Gastrocnemius medialis (tissue), 4 donors: ENCODE measurements around the gene ZNF853. TPM values are rescaled to one million over a fixed set of nuclear protein-coding genes. Genes with fewer than 3 reads are reported as not detected.

Experiments
- ATAC-seq, 2 donors: fragments of 150-250 bp; one replicate each; pipeline ENCODE4 v1.9.1; 2016
- DNase-seq, 2 donors: peaks; one replicate each; pipeline ENCODE4 v3.0.0-alpha.2; 2019
- H3K27ac ChIP-seq, 4 donors: fragments of 200-600 bp; sonication (generic); 1 replicate in 1 of 4; 2 replicates in 3 of 4; pipeline ENCODE4 v1.5.1; 2016 to 2018; ENCODE audit warnings: mild to moderate bottlenecking in 2 of 4, moderate library complexity in 1 of 4
- H3K27me3 ChIP-seq, 3 donors: fragments of 200-600 bp; sonication (generic) in 2 of 3; 1 replicate in 1 of 3; 2 replicates in 2 of 3; pipeline versions ENCODE4 v1.5.1 to v1.6.0; 2016 to 2019; ENCODE audit warnings: mild to moderate bottlenecking in 1 of 3, moderate library complexity in 1 of 3
- H3K36me3 ChIP-seq, 2 donors: fragments of 200-600 bp; sonication (generic) in 1 of 2; one replicate each; pipeline ENCODE4 v1.5.1; 2017 to 2018
- H3K4me1 ChIP-seq, 2 donors: fragments of 200-600 bp; sonication (generic) in 1 of 2; one replicate each; pipeline ENCODE4 v1.5.1; 2016 to 2017; ENCODE audit warnings: mild to moderate bottlenecking in 2 of 2
- H3K4me3 ChIP-seq, 4 donors: fragments of 200-600 bp; sonication (generic) in 3 of 4; 1 replicate in 1 of 4; 2 replicates in 3 of 4; pipeline ENCODE4 v1.5.1; 2016 to 2019; ENCODE audit warnings: mild to moderate bottlenecking in 2 of 4
- H3K9me3 ChIP-seq, 3 donors: fragments of 200-600 bp; sonication (generic) in 2 of 3; 1 replicate in 1 of 3; 2 replicates in 2 of 3; pipeline ENCODE4 v1.5.1; 2016 to 2019
- POLR2A ChIP-seq, 2 donors: fragments of 450-650 bp; IDR thresholded peaks; one replicate each; pipeline ENCODE4 v1.6.1; 2017; ENCODE audit warnings: antibody characterized with exemption in 2 of 2, mild to moderate bottlenecking in 2 of 2, moderate library complexity in 2 of 2
- in situ Hi-C, 4 donors: fragments of 200-750 bp; cut with MboI; loops; one replicate each; pipeline versions ENCODE4 v1.15.0 to v1.8.0; 2017; ENCODE audit warnings: low sequenced_read_pairs in 4 of 4
- intact Hi-C: fragments of 100-400 bp; cut with DNase I; formaldehyde crosslinking; loops from one replicate; pipeline ENCODE4 v1.15.1; 2023; ENCODE audit warnings: low total_unique reads
- total RNA-seq, 4 donors: library from RNA; depleted of rRNA; stranded (reverse); fragments of >200 nt; gene quantifications; one replicate each; pipeline versions ENCODE4 v1.1.0 to v1.2.3, GENCODE V29; 2016
- TF ChIP-seq, protein P1 (sequence below), 5 experiments: fragments of 450-650 bp in 3 of 5; fragments of 200-600 bp in 2 of 5; sonication (generic) in 2 of 5; IDR thresholded peaks in 4 of 5; conservative IDR thresholded peaks in 1 of 5; 1 replicate in 4 of 5; 2 replicates in 1 of 5; pipeline ENCODE4 v1.5.1; 2016 to 2019; ENCODE audit warnings: antibody characterized with exemption in 5 of 5, mild to moderate bottlenecking in 3 of 5, moderate library complexity in 3 of 5

ZNF853 gene
- total RNA-seq, 4 donors from 2014 or later, result 9.5 to 21.6 (median 13.0) TPM

DNA sequence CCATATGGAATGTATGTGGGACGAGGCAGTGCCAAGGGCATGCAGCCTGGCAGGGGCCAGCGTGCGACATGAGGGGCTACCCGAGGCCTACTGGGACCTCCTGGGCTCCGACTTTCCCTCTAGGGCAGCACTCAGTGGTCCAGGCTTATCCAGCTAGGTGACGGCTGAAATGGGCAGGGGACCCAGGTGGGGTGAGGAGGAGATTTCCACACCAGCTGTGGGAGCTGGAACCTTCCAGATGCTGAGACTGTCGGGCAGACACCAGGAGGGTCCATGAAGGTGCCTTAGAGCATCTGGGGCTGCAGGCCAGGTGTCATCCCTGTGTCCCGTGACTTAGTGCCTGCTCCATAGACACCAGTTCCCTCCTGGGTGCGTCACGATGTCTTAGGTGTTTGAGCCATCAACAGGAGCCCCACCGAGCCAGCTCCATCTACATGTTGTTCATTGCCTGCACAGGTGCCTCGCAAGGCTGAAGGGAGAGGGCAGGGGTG lies 35.2 kb downstream of the ZNF853 start:
- Histone ChIP-seq H3K9me3 (no peaks in the 10 kb centered on the region), H3K4me1 (no peaks in the 10 kb centered on the region), H3K36me3 (peaks cover 0 to 42% of the 10 kb centered on the region in 2 donors), H3K27me3 (no peaks in the 10 kb centered on the region), H3K27ac (no peak overlapping the region), H3K4me3 (no peak overlapping the region)
- in situ Hi-C loops (no loop called here), intact Hi-C loops (no loop called here)
- ATAC-seq (no peak), DNase-seq (no peak)
- no peak for TF ChIP-seq POLR2A (IDR thresholded peaks at IDR 0.05)
- TF ChIP-seq, protein P1, sequence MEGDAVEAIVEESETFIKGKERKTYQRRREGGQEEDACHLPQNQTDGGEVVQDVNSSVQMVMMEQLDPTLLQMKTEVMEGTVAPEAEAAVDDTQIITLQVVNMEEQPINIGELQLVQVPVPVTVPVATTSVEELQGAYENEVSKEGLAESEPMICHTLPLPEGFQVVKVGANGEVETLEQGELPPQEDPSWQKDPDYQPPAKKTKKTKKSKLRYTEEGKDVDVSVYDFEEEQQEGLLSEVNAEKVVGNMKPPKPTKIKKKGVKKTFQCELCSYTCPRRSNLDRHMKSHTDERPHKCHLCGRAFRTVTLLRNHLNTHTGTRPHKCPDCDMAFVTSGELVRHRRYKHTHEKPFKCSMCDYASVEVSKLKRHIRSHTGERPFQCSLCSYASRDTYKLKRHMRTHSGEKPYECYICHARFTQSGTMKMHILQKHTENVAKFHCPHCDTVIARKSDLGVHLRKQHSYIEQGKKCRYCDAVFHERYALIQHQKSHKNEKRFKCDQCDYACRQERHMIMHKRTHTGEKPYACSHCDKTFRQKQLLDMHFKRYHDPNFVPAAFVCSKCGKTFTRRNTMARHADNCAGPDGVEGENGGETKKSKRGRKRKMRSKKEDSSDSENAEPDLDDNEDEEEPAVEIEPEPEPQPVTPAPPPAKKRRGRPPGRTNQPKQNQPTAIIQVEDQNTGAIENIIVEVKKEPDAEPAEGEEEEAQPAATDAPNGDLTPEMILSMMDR (IDR thresholded peaks at IDR 0.05 in 4 of 5, conservative IDR thresholded peaks at IDR 0.05 in 1 of 5), result no peak

DNA sequence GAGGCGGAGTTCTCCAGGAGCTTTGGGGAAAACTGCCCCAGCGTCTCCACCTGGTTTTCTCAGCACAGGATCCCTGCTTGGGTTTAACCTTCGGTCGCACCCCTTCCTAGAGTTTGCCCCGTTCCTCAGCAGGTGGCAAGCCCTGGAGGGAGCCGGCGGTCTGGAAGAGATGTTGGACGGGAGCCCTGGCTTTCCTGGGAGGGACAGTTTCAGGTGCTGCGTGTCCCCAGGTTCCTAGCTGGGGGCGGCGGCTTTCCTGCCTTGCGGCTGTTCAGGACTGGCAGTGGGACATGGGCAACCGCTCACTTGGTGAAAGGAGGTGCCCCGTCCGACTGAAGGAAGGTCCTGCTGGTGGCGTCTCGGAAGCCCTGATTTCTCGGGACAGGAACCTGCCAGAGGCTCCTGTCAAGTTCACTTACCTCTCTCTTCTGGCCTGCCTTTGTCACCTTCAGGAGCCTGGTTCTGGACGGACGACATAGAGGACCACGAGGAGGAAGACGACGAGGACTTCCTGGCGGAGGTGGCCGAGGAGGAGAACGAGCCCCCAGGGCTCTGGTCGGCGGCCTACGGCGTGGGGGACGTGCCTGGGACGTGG lies 36.5 kb downstream of the ZNF853 start:
- ATAC-seq (no peak), DNase-seq (no peak)
- in situ Hi-C loops (no loop called here), intact Hi-C loops (no loop called here)
- Histone ChIP-seq H3K36me3 (peaks cover 0 to 38% of the 10 kb centered on the region in 2 donors), H3K27ac (no peak overlapping the region), H3K4me1 (no peaks in the 10 kb centered on the region), H3K27me3 (no peaks in the 10 kb centered on the region), H3K4me3 (no peak overlapping the region), H3K9me3 (no peaks in the 10 kb centered on the region)
- no peak for TF ChIP-seq POLR2A (IDR thresholded peaks at IDR 0.05)
- TF ChIP-seq, protein P1 (IDR thresholded peaks at IDR 0.05 in 4 of 5, conservative IDR thresholded peaks at IDR 0.05 in 1 of 5), result no peak

DNA sequence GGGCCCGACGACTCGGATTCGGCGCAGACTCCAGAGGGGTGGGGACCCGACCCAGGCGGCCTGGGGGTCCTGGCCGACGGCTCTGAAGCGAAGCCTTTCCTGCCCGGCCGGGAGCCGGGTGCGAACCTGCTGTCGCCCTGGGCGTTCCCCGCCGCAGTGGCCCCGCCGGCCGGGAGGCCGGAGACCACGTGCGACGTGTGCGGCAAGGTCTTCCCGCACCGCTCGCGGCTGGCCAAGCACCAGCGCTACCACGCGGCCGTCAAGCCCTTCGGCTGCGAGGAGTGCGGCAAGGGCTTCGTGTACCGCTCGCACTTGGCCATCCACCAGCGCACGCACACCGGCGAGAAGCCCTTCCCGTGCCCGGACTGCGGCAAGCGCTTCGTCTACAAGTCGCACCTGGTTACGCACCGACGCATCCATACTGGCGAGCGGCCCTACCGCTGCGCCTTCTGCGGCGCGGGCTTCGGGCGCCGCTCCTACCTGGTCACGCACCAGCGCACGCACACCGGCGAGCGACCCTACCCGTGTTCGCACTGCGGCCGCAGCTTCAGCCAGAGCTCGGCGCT lies 37.1 kb downstream of the ZNF853 start:
- DNase-seq (no peak), ATAC-seq (no peak)
- intact Hi-C loops (no loop called here), in situ Hi-C loops (no loop called here)
- Histone ChIP-seq H3K4me1 (no peaks in the 10 kb centered on the region), H3K27ac (no peak overlapping the region), H3K4me3 (no peak overlapping the region), H3K36me3 (peaks cover 0 to 38% of the 10 kb centered on the region in 2 donors), H3K9me3 (no peaks in the 10 kb centered on the region), H3K27me3 (no peaks in the 10 kb centered on the region)
- TF ChIP-seq, protein P1 (IDR thresholded peaks at IDR 0.05 in 4 of 5, conservative IDR thresholded peaks at IDR 0.05 in 1 of 5), result no peak
- no peak for TF ChIP-seq POLR2A (IDR thresholded peaks at IDR 0.05)

DNA sequence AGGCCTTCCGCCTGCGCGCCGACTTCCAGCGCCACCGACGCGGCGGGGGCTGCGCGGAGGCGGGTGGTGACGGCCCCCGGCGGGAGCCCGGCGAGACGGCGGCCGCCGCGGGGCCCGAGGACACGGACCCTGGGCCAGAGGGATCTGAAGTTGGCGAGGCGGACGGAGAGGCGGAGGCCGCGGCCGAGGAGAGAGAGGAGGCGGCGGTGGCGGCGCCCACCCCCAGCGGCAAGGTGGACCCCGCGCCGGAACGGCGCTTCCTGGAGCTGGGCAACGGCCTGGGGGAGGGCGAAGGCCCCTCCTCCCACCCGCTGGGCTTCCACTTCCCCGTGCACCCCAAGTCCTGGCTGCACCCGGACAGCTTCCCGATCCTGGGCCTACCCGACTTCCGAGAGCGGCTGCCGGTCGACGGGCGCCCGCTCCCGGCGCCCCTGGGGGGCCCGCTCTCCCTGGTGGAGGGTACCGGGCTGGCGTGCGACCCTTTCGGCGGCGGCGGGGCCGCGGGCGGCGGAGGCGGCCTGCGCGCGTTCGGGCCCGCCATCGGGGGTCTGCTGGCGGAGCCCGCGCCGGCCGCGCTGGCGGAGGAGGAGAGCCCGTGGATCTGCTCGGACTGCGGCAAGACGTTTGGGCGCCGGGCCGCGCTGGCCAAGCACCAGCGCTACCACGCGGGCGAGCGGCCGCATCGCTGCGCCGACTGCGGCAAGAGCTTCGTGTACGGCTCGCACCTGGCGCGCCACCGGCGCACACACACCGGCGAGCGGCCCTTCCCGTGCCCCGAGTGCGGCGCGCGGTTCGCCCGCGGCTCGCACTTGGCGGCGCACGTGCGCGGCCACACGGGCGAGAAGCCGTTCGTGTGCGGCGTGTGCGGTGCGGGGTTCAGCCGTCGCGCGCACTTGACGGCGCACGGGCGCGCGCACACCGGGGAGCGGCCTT lies 37.9 kb downstream of the ZNF853 start:
- H3K36me3 ChIP-seq, result peaks cover 0 to 38% of the 10 kb centered on the region in 2 donors
- intact Hi-C loops, result no loop called here
- H3K27me3 ChIP-seq, result no peaks in the 10 kb centered on the region
- DNase-seq, result no peak
- ATAC-seq, result no peak
- H3K27ac ChIP-seq, result no peak overlapping the region
- H3K4me3 ChIP-seq, result no peak overlapping the region
- H3K4me1 ChIP-seq, result no peaks in the 10 kb centered on the region
- in situ Hi-C loops, result no loop called here
- no peaks in the 10 kb centered on the region for H3K9me3 ChIP-seq
- TF ChIP-seq, protein P1 (IDR thresholded peaks at IDR 0.05 in 4 of 5, conservative IDR thresholded peaks at IDR 0.05 in 1 of 5), result no peak
- TF ChIP-seq POLR2A (IDR thresholded peaks at IDR 0.05), result no peak
